ENCODE data around the gene ATAD3A.
"Not testable (repeated sequence)": the region's sequence is repeated elsewhere in the genome, so short reads cannot be mapped to it uniquely, and the experiment has no call there.

Gene ATAD3A

DNA sequence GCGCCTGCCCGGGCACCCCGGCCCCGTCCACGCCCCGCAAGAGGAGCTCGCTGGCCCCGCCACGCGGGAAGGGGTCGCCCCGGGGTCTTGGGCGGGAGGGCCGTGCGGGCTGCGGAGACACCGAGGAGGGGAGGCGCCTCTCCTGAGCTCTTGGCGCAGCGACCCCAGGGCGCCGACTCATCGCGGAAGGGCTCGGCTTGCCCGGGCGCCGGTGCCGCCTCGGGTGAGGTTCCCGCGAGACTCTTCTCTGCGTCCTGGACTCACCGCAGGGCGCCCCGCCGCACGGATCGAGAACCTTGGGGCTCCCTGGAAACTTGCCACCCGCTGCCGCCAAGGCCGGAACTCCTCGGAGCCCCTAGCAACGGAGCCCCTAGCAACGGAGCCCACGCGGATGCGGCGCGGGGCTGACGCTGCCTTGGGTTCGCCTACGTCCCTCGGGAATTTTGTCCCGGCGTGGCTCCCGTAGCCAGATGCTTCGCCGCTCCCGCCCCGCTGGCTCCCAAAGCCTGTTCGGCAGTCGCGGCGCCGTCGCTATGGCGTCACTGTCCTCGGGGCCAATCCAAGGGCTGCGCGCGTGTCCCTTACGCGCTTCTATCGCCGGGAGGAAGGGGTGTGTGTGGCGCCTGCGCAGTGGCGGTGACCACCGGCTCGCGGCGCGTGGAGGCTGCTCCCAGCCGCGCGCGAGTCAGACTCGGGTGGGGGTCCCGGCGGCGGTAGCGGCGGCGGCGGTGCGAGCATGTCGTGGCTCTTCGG, at the start of gene ATAD3A:
ATAD3A (plus strand) TSS at position 630 of the 753 bp plus-strand sequence; CDS start at position 737, 107 bp downstream.
- Histone ChIP-seq H3K36me3 (ENCODE audit: low read length) (no peaks in the 10 kb centered on the region), H3K9me2 (replicated peaks; ENCODE audit: insufficient read depth, low read length) (no peaks in the 10 kb centered on the region), H3K27me3 (ENCODE audit: low read length) (no peaks in the 10 kb centered on the region), H3K9me3 (ENCODE audit: insufficient read depth, low read length) (no peaks in the 10 kb centered on the region), H4K20me1 (ENCODE audit: low read depth, low read length) (no peaks in the 10 kb centered on the region), H3F3A (ENCODE audit: insufficient read depth) (peaks cover 9% of the 10 kb centered on the region; the same call in 1 of the 2 replicates), H3K79me2 (ENCODE audit: insufficient read depth, low read length) (peaks cover 26% of the 10 kb centered on the region), H3K9ac (ENCODE audit: low read length) (peak within 1 kb of the TSS; percentile 96), H3K4me2 (ENCODE audit: low read depth, low read length, poor library complexity, severe bottlenecking) (peak within 1 kb of the TSS; percentile 98), H3K4me3 (ENCODE audit: insufficient read depth, low read length, poor library complexity, severe bottlenecking) (peak within 1 kb of the TSS; percentile 83), H3K27ac (ENCODE audit: low read depth, low read length) (peak within 1 kb of the TSS; percentile 81), H2AFZ (ENCODE audit: low read depth, low read length, severe bottlenecking) (peak within 1 kb of the TSS; percentile 69)
- TF ChIP-seq, protein P1, sequence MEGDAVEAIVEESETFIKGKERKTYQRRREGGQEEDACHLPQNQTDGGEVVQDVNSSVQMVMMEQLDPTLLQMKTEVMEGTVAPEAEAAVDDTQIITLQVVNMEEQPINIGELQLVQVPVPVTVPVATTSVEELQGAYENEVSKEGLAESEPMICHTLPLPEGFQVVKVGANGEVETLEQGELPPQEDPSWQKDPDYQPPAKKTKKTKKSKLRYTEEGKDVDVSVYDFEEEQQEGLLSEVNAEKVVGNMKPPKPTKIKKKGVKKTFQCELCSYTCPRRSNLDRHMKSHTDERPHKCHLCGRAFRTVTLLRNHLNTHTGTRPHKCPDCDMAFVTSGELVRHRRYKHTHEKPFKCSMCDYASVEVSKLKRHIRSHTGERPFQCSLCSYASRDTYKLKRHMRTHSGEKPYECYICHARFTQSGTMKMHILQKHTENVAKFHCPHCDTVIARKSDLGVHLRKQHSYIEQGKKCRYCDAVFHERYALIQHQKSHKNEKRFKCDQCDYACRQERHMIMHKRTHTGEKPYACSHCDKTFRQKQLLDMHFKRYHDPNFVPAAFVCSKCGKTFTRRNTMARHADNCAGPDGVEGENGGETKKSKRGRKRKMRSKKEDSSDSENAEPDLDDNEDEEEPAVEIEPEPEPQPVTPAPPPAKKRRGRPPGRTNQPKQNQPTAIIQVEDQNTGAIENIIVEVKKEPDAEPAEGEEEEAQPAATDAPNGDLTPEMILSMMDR (IDR thresholded peaks at IDR 0.05; ENCODE audit: insufficient read depth, low read length, poor library complexity, severe bottlenecking), result no peak
- no peak for TF ChIP-seq EZH2phosphoT487 (conservative IDR thresholded peaks at IDR 0.05; ENCODE audit: low read length)

DNA sequence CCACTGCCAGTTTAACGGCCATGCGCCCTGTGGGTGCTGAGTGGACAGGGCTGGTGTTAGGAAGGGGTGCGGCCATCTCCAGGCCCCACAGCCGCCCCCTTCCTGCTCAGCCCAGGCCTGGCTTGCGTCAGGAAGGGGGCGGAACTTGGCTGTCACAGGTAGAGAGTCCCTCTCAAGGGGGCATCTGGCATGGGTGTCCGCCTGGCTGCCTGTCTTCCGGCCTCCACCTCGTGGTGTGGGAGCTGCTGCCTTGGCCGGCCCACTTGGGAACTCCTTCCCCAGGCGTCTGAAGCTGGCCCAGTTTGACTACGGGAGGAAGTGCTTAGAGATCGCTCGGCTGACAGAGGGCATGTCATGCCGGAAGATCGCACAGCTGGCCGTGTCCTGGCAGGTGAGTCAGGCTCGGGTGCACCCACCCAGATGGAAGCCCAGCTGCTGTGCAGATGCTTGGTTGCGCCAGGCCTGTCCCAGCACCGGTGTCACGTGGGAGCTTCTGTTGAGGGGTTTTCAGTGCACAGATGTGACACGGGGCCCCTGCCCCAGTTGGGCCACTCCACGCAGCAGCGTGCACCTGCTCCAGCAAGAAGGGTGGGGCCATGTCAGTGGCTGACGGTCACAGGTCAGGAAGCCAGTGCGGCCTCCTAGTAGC, 49.5 kb upstream of the ATAD3A start:
- Histone ChIP-seq H3K27ac (ENCODE audit: low read depth, low read length) (no peak overlapping the region), H3K27me3 (ENCODE audit: low read length) (no peaks in the 10 kb centered on the region)

DNA sequence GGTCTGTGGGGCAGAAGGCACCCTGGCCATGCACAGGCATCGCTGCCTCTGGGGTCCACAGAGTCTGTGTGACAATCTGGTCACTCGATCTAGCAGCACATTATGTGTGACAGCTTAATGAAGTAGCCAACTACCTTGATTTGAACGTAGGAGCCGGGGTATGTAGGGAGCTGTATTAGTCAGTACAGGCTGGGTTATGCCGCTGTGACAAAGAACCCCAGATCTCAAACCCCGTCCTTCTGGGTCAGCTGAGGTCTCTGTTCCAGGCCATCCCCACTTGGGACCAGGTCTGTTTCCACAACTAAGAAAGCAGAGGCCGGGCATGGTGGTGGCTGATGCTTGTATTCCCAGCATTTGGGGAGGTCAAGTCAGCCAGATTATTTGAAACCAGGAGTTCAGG, 48.6 kb upstream of the ATAD3A start:
- H3K27ac ChIP-seq (ENCODE audit: low read depth, low read length), result no peak overlapping the region
- TF ChIP-seq EZH2phosphoT487 (conservative IDR thresholded peaks at IDR 0.05; ENCODE audit: low read length), result no peak
- TF ChIP-seq, protein P1 (IDR thresholded peaks at IDR 0.05; ENCODE audit: insufficient read depth, low read length, poor library complexity, severe bottlenecking), result no peak
- H3K9me2 ChIP-seq (replicated peaks; ENCODE audit: insufficient read depth, low read length), result no peaks in the 10 kb centered on the region

More for the DNA sequence above, 49.5 kb upstream of the ATAD3A start:
- Histone ChIP-seq H3K79me2 (ENCODE audit: insufficient read depth, low read length) (no peaks in the 10 kb centered on the region), H2AFZ (ENCODE audit: low read depth, low read length, severe bottlenecking) (no peak overlapping the region), H3K36me3 (ENCODE audit: low read length) (no peaks in the 10 kb centered on the region), H4K20me1 (ENCODE audit: low read depth, low read length) (no peaks in the 10 kb centered on the region), H3K4me3 (ENCODE audit: insufficient read depth, low read length, poor library complexity, severe bottlenecking) (no peak overlapping the region), H3F3A (ENCODE audit: insufficient read depth) (no peaks in the 10 kb centered on the region), H3K9me3 (ENCODE audit: insufficient read depth, low read length) (no peaks in the 10 kb centered on the region), H3K4me2 (ENCODE audit: low read depth, low read length, poor library complexity, severe bottlenecking) (no peak overlapping the region), H3K9ac (ENCODE audit: low read length) (no peak overlapping the region), H3K9me2 (replicated peaks; ENCODE audit: insufficient read depth, low read length) (no peaks in the 10 kb centered on the region)
- TF ChIP-seq, protein P1 (IDR thresholded peaks at IDR 0.05; ENCODE audit: insufficient read depth, low read length, poor library complexity, severe bottlenecking), result no peak
- no peak for TF ChIP-seq EZH2phosphoT487 (conservative IDR thresholded peaks at IDR 0.05; ENCODE audit: low read length)

DNA sequence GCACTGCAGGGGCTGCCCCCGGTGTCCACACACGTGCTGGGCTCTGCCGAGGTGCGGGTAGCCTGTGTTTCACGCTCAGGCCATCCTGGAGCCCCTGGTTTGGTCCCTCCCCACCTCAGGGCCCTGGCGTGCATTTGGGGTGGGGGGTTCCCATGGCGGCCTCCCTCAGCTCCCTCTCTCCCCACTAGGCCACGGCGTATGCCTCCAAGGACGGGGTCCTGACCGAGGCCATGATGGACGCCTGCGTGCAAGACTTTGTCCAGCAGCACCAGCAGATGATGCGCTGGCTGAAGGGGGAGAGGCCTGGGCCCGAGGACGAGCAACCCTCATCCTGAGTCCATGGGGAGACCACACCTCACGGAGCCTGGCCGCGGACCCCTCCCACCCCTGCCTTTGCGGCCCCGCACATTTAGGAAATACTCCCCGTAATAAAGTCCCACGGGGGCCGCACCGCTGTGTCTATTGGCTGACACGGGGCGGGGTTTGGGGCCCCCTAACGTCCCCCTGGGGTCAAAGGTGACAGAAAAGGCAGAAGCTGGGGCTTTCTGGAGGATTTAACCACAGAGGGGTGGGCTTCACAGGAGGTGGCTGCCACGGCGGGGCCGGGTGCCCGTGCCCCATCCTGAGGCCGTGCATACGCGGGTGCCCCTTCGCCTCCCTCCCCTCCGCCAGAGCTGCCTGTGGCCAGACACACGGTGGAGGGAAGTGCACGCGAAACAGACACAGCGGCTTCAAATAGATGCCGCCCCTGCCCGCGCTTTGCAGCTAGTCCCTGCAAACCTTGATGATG, 43.6 kb upstream of the ATAD3A start:
- not testable (repeated sequence) for H3K4me2 ChIP-seq (ENCODE audit: low read depth, low read length, poor library complexity, severe bottlenecking)

More for the DNA sequence above, 48.6 kb upstream of the ATAD3A start:
- no peak overlapping the region for H3K4me2 ChIP-seq (ENCODE audit: low read depth, low read length, poor library complexity, severe bottlenecking)
- H4K20me1 ChIP-seq (ENCODE audit: low read depth, low read length), result no peaks in the 10 kb centered on the region
- H3K27me3 ChIP-seq (ENCODE audit: low read length), result no peaks in the 10 kb centered on the region
- no peak overlapping the region for H3K9ac ChIP-seq (ENCODE audit: low read length)
- H3K79me2 ChIP-seq (ENCODE audit: insufficient read depth, low read length), result no peaks in the 10 kb centered on the region
- no peak overlapping the region for H2AFZ ChIP-seq (ENCODE audit: low read depth, low read length, severe bottlenecking)
- H3K4me3 ChIP-seq (ENCODE audit: insufficient read depth, low read length, poor library complexity, severe bottlenecking), result no peak overlapping the region
- no peaks in the 10 kb centered on the region for H3K9me3 ChIP-seq (ENCODE audit: insufficient read depth, low read length)
- no peaks in the 10 kb centered on the region for H3K36me3 ChIP-seq (ENCODE audit: low read length)
- H3F3A ChIP-seq (ENCODE audit: insufficient read depth), result no peaks in the 10 kb centered on the region

More for the DNA sequence above, 43.6 kb upstream of the ATAD3A start:
- H3F3A ChIP-seq (ENCODE audit: insufficient read depth), result peaks cover 11% of the 10 kb centered on the region
- not testable (repeated sequence) for H3K4me3 ChIP-seq (ENCODE audit: insufficient read depth, low read length, poor library complexity, severe bottlenecking); H4K20me1 ChIP-seq (ENCODE audit: low read depth, low read length); H2AFZ ChIP-seq (ENCODE audit: low read depth, low read length, severe bottlenecking); H3K27ac ChIP-seq (ENCODE audit: low read depth, low read length); H3K27me3 ChIP-seq (ENCODE audit: low read length); H3K9ac ChIP-seq (ENCODE audit: low read length); H3K9me3 ChIP-seq (ENCODE audit: insufficient read depth, low read length); H3K36me3 ChIP-seq (ENCODE audit: low read length); H3K9me2 ChIP-seq (replicated peaks; ENCODE audit: insufficient read depth, low read length)
- H3K79me2 ChIP-seq (ENCODE audit: insufficient read depth, low read length), result peaks cover 11% of the 10 kb centered on the region

Data from SU-DHL-6 (cell line).